ENCODE results near the gene PML. TPM values are rescaled to one million over a fixed set of nuclear protein-coding genes. Genes with fewer than 3 reads are reported as not detected.

The PML gene
- total and polyA plus RNA-seq, 10 donors: 17.5 to 127 (median 83.1) TPM

DNA sequence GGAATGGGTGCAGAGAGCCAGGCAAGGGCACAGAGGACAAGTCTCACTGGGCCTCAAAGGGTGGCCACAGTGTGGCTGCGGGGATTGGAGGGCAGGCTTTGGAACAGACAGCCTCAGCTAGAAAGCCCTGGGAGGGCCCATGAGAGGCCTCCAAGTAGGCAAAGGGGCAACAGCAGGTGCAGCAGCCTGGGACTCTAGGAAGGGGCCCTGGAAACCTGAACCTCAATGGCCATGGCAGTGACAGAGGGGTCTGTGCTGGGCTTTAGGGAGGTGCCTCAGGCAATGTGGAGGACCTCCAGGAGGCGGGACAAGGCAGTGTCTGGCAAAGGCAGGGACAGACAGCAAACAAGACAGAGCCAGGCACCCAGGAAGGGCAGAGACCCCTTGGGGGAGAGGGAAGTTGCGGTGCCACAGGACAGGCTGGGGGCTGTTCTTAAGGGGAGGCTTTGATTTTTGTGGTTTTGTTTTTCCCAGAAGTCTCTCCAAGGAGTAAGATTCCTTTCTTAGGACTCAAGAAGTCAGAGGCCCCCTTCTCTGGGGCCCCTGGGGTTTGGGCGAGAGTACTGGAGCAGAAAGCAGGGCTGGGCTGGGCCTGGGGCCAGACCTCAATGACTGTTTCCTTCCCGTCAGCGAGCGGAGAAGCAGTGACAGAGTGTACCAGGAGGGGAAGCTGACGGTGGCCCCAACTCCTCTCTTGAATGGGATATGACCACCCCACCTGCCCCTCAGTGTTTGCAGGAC, 12.1 kb upstream of the PML start:
- H3K36me3 ChIP-seq: peaks cover 0 to 16% (median 0%) of the 10 kb centered on the region in 6 donors
- WGBS, 5 donors: 16 to 23% (median 19%) methylated on average over 7 to 8 of the region's 8 CpGs
- no peaks in the 10 kb centered on the region for H3K9me3 ChIP-seq
- peak overlapping the region in 1 of 8 donors; percentile 23 for H3K4me3 ChIP-seq
- intact Hi-C loops (cut with DNase I; ENCODE audit: low total_unique reads): no loop called here
- peak overlapping the region; percentile 32 to 94 (median 77) for H3K27ac ChIP-seq
- TF ChIP-seq POLR2AphosphoS5 (IDR thresholded peaks at IDR 0.05): peak; percentile 55 to 84 (median 73)
- TF ChIP-seq, protein P1, sequence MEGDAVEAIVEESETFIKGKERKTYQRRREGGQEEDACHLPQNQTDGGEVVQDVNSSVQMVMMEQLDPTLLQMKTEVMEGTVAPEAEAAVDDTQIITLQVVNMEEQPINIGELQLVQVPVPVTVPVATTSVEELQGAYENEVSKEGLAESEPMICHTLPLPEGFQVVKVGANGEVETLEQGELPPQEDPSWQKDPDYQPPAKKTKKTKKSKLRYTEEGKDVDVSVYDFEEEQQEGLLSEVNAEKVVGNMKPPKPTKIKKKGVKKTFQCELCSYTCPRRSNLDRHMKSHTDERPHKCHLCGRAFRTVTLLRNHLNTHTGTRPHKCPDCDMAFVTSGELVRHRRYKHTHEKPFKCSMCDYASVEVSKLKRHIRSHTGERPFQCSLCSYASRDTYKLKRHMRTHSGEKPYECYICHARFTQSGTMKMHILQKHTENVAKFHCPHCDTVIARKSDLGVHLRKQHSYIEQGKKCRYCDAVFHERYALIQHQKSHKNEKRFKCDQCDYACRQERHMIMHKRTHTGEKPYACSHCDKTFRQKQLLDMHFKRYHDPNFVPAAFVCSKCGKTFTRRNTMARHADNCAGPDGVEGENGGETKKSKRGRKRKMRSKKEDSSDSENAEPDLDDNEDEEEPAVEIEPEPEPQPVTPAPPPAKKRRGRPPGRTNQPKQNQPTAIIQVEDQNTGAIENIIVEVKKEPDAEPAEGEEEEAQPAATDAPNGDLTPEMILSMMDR (IDR thresholded peaks at IDR 0.05 in 8 of 11, conservative IDR thresholded peaks at IDR 0.05 in 3 of 11): no peak
- DNase-seq: peak; percentile 90
- no peaks in the 10 kb centered on the region for H3K27me3 ChIP-seq (replicated peaks in 1 of 7)
- peaks cover 34 to 74% (median 63%) of the 10 kb centered on the region in 6 donors for H3K4me1 ChIP-seq

DNA sequence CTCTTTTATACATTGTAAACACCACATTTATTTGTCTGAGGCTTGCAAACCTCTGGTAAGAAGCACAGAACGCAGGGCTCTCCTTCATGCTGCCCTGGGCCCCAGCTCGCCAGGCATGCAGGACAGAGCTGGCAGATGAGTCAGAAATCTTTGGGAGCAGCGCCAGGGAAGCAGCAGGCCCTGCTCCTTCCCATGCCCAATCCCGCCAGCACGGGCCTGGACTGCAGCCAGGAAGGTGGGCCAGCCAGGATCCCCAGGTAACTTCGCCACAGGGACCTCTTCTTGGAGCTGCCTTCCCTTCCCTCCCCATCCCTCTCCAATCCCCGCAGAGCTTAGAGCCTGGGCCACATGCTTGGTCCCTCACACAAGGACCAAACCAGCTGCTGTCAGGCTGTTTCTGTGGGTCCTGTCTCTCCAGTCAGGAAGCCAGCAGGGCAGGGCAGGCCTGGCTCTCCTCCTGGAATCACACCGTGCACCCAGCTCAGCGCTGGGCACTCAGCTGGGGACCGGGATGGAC, 11.2 kb upstream of the PML start:
- Histone ChIP-seq H3K27ac (peak overlapping the region in 7 of 8 donors; percentile 60 to 94 (median 78)), H3K9me3 (no peaks in the 10 kb centered on the region), H3K27me3 (replicated peaks in 1 of 7) (no peaks in the 10 kb centered on the region), H3K4me1 (peaks cover 41 to 83% (median 72%) of the 10 kb centered on the region in 6 donors), H3K36me3 (peaks cover 0 to 20% (median 0%) of the 10 kb centered on the region in 6 donors), H3K4me3 (no peak overlapping the region)
- no peak for TF ChIP-seq POLR2A (IDR thresholded peaks at IDR 0.05)
- TF ChIP-seq, protein P1 (IDR thresholded peaks at IDR 0.05 in 8 of 11, conservative IDR thresholded peaks at IDR 0.05 in 3 of 11): no peak
- WGBS, 5 donors: 40 to 70% (median 56%) methylated on average over 5 to 10 of the region's 10 CpGs
- DNase-seq: no peak
- intact Hi-C loops (cut with DNase I; ENCODE audit: low total_unique reads): no loop called here

DNA sequence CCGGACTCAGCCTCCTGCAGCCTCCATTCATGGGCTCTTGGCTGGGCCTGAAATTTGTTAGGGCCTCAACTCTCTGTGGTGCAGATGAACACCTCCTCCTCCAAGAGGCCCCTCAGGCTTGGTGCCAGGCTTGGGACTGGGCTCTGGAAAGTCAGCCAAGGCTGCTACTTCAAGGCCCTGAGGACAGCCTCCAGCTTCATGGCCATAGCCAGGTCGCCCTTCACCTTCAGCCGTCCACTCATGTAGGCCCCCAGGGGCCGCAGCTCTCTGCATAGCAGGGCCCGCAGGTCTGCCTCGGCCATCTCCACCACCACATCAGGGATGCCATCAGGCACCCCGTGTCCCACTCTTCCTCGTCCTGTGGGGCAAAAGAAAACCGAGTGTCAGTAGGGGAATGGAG, 10.7 kb upstream of the PML start:
- DNase-seq: no peak
- H3K4me3 ChIP-seq: no peak overlapping the region
- H3K36me3 ChIP-seq: peaks cover 0 to 25% (median 0%) of the 10 kb centered on the region in 6 donors
- intact Hi-C loops (cut with DNase I; ENCODE audit: low total_unique reads): no loop called here
- no peaks in the 10 kb centered on the region for H3K27me3 ChIP-seq (replicated peaks in 1 of 7)
- peaks cover 42 to 88% (median 75%) of the 10 kb centered on the region in 6 donors for H3K4me1 ChIP-seq
- 92 to 95% (median 94%) methylated on average over 5 to 9 of the region's 9 CpGs for WGBS, 5 donors
- TF ChIP-seq POLR2AphosphoS5 (IDR thresholded peaks at IDR 0.05) (no peak), POLR2A (IDR thresholded peaks at IDR 0.05) (no peak)
- TF ChIP-seq, protein P1 (IDR thresholded peaks at IDR 0.05 in 8 of 11, conservative IDR thresholded peaks at IDR 0.05 in 3 of 11): no peak
- H3K9me3 ChIP-seq: no peaks in the 10 kb centered on the region
- H3K27ac ChIP-seq: peak overlapping the region in 6 of 8 donors; percentile 38 to 94 (median 80)
